ENCODE results near the gene SMIM13. TPM values are rescaled to one million over a fixed set of nuclear protein-coding genes. Genes with fewer than 3 reads are reported as not detected.

SMIM13 gene
- total RNA-seq, 1 donor, result 15.5 TPM

- no peak for DNase-seq (ENCODE audit: low read depth)
- H3K4me3 ChIP-seq (ENCODE audit: low read depth, low read length), result no peak overlapping the region
- no peak for TF ChIP-seq CTCF (IDR thresholded peaks at IDR 0.05; ENCODE audit: insufficient read depth, low read depth, low read length)
Observed at GRCh38 chr6:11181478-11182136, 88.0 kb downstream of the SMIM13 start.

GRCh38 chr6:11183761-11184362 is 90.2 kb downstream of the SMIM13 start:
- DNase-seq (ENCODE audit: low read depth), result no peak
- no peak overlapping the region for H3K4me3 ChIP-seq (ENCODE audit: low read depth, low read length)
- TF ChIP-seq CTCF (IDR thresholded peaks at IDR 0.05; ENCODE audit: insufficient read depth, low read depth, low read length), result no peak

- H3K4me3 ChIP-seq (ENCODE audit: low read depth, low read length), result no peak overlapping the region
- DNase-seq (ENCODE audit: low read depth), result peak; percentile 91
- no peak for TF ChIP-seq CTCF (IDR thresholded peaks at IDR 0.05; ENCODE audit: insufficient read depth, low read depth, low read length)
Observed at GRCh38 chr6:11185204-11185842, 91.7 kb downstream of the SMIM13 start.

GRCh38 chr6:11187301-11187700 is 93.7 kb downstream of the SMIM13 start:
- H3K4me3 ChIP-seq (ENCODE audit: low read depth, low read length), result no peak overlapping the region
- TF ChIP-seq CTCF (IDR thresholded peaks at IDR 0.05; ENCODE audit: insufficient read depth, low read depth, low read length), result no peak
- DNase-seq (ENCODE audit: low read depth), result no peak

Small RNAs within 50 kb of the gene (small RNA-seq; reads per million reads assigned to genes)
- not detected for gene AL136139.1

Other genes with a start within 250 kb of the SMIM13 start
- not detected in 2 replicates for gene GCM2, start 211.8 kb upstream of the SMIM13 start, total RNA-seq
- 0.64 TPM in 1 of 2 replicates, not detected in the other for gene SYCP2L, start 206.8 kb upstream of the SMIM13 start, total RNA-seq
- gene ELOVL2, start 49.5 kb upstream of the SMIM13 start, total RNA-seq, result 1.6 and 2.6 TPM in 2 replicates
- not detected in 2 replicates for gene ERVFRD-1, start 17.9 kb downstream of the SMIM13 start, total RNA-seq
- gene NEDD9, start 138.8 kb downstream of the SMIM13 start, total RNA-seq, result 27.1 and 29.8 TPM in 2 replicates

Measured in fibroblast of villous mesenchyme (primary cell).